Pons (tissue), 1 donor: ENCODE results near the gene PPP4R4.

Experiments
- DNase-seq: peaks from one replicate; pipeline ENCODE4 v3.0.0-alpha.2; 2016; ENCODE audit warnings: low spot score

Gene PPP4R4

GRCh38 chr14:94173885-94174603 is at the start of gene PPP4R4:
Gene PPP4R4, plus strand, starts transcription at chr14:94174322. Its CDS starts 144 bp downstream, at chr14:94174466.
- DNase-seq, result peak; percentile 68

DNA sequence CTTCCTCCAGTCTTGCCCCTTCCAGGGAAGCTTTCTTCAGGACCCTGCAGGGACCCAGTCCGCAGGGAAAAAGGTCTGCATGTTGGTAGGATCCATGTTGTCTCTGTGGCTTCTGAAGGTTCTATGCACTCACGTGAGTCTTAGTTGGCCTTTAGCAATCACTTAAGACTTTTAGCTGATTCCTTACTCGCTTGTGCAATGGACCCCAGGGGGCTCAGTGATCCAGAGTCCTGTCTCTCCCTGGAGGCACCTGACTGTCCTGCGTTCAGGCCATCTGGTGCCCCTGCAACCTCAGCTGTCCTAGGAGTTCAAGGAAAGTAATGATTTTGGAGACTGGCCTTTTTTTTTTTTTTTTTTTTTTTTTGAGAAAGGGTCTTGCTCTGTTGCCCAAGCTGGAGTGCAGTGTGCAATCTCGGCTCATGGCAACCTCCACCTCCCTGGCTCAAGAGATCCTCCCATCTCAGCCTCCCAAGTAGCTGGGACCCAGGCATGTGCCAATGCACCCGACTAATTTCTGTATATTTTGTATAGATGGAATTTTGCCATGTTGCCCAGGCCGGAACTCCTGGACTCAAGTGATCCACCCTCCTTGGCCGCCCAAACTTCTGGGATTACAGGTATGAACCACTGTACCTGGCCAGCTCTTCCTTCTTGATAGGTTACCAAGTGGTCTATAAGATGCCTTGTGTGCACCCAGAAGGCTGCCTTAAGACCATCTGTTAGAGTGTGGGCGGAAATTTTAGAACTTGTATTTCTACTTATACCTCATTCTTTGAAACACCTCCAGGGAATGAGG is 49.3 kb upstream of the PPP4R4 start:
- DNase-seq, result no peak

DNA sequence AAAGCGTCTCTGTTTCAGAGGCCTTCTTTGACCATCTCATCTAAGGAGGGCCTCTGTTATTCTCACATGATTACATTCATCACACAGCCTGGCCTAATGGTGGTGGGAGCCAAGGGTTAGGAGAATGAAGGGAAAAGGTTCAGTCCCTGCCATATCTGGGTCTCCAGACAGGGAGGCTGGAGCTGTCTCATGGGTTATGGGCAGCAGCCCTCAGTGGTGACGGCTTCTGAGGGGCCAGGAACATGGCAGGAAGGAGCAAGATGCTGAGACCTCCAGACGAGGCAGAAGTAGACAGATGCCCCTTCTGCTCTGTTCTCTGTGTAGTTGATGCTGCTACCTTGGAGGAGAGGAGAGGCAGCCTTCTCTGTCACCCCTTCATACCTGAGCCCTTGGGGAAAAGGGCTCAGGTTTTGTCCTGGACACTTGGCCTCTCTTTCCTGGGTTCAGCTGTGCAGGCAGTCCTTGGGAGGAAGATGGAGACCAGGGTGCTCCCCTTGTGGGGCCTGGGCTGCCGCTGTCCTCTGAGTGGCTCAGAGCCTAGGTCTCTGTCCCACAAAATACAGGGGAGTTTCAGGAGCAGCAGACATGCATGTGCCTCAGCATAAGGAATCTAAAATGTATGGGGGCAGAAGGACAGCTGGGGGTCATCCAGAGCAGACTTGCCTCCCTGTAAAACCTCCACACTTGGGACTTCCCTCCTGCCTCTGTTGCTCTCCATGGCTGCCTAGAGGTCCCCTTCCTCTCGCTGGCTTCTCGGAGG is 48.3 kb upstream of the PPP4R4 start:
- no peak for DNase-seq

DNA sequence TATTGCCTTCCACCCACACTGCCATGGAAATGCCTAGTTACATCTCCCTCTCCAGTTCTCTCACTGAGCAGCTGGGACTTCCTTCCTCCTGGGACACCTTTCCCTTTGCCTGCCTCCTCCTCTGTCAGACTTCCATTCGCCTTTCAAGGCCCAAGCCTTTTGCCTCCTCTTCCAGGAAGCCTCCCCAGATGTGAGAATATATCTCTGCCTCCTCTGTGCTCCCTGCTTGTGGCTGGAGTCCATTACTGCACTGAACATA is 47.8 kb upstream of the PPP4R4 start:
- DNase-seq, result no peak

DNA sequence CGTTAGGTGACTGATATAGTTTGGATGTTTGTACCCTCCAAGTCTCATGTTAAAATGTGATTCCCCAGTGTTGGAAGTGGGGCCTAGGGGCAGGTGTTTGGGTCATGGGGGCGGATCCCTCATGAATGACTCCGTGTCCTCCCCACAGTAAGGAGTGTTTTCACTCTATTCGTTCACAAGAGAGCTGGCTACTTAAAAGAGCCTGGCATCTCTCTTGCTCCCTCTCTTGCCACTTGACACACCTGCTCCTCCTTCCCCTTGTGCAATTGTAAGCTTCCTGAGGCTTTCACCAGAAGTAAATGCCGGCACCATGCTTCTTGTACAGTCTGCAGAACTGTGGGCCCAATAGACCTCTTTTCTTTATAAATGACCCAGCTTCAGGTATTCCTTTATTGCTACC is 47.3 kb upstream of the PPP4R4 start:
- no peak for DNase-seq

- no peak for DNase-seq
Observed at GRCh38 chr14:94127330-94127729, 46.8 kb upstream of the PPP4R4 start.

DNA sequence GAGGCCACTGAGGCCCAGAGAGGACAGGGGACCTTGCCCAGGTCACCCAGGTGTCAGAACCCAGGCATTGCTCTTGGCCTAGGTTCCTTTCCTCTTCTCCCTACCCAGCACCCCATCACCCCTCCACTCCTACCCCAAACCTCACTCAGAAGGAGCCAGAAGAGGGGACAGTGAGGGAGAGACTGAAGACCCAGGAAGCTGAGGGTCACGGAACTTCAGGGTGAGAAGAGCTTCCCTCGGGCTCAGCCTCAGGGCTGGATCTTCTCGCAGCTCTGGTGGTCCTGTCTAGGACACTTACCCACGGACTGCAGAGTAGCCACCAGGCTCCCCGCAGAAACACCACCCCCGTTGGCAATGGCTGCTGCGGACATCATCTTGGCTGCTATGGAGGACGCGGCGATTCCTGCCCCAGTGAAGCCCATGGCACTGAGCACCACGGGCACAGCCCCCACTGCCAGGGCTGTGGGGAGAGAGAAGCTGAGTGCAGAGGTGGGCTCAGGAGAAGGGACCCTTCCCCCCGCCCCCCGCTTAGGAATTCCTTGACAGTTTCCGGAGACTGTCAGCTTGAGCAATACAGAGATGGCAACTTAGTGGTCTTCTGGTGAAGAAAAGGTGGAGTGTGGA is 45.8 kb upstream of the PPP4R4 start:
- no peak for DNase-seq

DNA sequence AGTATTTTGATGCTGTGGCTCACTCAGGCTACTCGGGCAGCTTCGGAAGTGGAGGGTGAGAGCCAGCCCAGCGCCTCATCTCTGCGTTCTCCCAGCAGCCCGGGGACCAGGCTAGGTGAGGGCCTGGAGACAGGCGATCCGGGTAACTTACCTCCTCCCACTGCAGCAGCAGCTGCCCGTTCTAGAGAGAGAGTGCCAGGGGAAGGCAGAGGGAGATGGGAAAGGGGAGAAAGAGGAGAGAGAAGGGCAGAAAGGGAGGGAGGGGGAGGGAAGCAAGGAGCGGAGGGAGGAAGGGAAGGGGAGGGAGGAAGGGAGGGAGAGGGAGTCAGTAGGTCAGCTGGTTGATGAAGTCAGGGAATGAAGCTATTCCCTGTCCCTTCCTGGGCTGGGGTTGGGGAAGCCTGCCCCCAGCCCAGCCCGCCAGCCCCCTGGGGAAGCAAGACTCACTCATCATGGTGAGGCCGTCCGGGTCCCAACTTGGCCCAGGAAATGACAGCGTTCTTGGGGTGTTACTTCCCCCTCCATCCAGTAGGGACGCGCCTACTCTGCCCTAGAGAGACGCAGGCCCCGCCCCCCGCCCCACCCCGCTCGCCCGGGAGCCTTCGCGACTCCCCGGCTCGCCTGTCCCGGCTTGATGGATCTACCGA is 44.9 kb upstream of the PPP4R4 start, which contains the start of gene IFI27L2:
TSS of gene IFI27L2 (minus strand) at position 494 of the 647 bp plus-strand sequence. CDS start at position 454, 40 bp downstream.
- peak; percentile 89 for DNase-seq

GRCh38 chr14:94129758-94130414 is 44.2 kb upstream of the PPP4R4 start:
- DNase-seq, result peak; percentile 70

DNA sequence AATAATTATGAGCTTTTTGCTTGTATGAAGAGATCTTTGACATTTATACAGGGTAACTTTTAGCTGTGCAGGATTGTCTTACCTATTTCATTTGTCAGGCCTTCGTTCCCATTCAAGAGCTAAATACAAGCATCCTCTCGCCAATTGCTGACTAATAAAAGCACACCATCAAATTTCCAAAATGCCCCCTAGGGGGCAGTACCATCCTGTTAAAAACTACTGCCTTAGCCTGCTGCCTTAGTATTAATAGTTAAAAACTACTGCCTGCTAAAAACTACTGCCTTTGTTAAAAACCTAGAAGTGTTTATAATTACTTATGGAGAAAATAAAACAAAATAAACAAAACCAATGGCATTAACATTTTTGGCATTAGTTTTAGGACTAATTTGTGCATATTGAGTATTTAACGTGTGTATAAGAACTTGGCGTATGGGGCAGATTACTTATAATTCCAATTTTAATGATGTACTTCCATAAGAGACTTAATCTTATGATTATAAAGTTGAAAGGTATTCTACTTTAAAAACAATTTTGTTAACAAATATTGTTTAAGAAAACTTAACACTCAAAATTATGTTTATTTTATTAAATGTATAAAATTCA is 41.7 kb upstream of the PPP4R4 start:
- DNase-seq, result peak; percentile 90

GRCh38 chr14:94135476-94135875 is 38.6 kb upstream of the PPP4R4 start:
- DNase-seq, result no peak

GRCh38 chr14:94136575-94137331 is 37.4 kb upstream of the PPP4R4 start:
- DNase-seq, result peak; percentile 86

- DNase-seq, result no peak
Observed at GRCh38 chr14:94138251-94138650, 35.9 kb upstream of the PPP4R4 start.

GRCh38 chr14:94139006-94139405 is 35.1 kb upstream of the PPP4R4 start:
- DNase-seq, result no peak

GRCh38 chr14:94139421-94139820 is 34.7 kb upstream of the PPP4R4 start:
- no peak for DNase-seq

DNA sequence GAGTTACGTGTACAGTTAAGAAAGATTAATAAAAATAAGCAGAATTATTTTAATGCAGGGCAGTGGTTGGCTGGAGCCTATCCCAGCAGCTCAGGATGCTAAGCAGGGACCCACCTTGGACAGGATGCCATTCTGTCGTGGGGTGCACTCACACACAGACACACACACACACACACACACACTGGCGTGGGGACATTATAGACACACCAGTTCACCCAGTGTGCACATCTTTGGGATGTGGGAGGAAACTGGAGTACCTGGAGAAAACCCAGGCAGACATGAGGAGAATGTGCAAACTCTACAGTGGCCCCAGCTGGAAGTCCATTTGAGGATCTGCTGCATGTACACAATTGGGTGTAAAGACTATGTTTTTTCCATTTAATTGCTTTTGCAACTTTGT is 31.9 kb upstream of the PPP4R4 start:
- no peak for DNase-seq

- DNase-seq, result no peak
Observed at GRCh38 chr14:94142836-94143235, 31.3 kb upstream of the PPP4R4 start.

DNA sequence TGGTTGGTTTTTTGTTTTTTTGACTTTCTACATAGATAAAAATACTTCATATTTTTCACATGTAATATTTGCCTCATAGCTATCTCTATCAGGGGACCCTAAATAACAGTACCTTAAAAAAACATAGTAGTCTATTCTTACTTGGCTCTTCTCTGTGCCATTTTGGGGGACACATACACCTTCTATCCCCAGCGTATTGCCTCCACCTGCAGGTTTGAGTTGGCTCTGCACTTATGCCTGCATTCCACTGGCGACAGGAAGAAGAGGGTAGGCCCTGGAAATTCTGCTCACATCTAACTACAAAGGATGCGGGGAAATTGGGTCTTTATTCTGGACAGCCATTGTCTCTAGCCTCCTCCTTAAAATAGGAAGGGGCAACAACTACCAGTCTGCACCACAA is 30.9 kb upstream of the PPP4R4 start:
- no peak for DNase-seq

- DNase-seq, result no peak
Observed at GRCh38 chr14:94143711-94144110, 30.4 kb upstream of the PPP4R4 start.

GRCh38 chr14:94144765-94145164 is 29.4 kb upstream of the PPP4R4 start:
- DNase-seq, result peak; percentile 13
